Body of pancreas (tissue), 4 donors: Measurements from ENCODE around the gene RAD51D.

ENCODE experiments used
- CTCF ChIP-seq, 7 experiments: fragments of 450-650 bp in 4 of 7; fragments of 200-600 bp in 3 of 7; sonication (generic) in 3 of 7; IDR thresholded peaks; one replicate each; pipeline ENCODE4 v1.5.1; 2016 to 2019; ENCODE audit warnings: antibody characterized with exemption in 7 of 7
- POLR2A ChIP-seq, 3 donors: fragments of 450-650 bp; IDR thresholded peaks; one replicate each; pipeline ENCODE4 v1.6.1; 2016; ENCODE audit warnings: antibody characterized with exemption in 3 of 3, mild to moderate bottlenecking in 2 of 3

- TF ChIP-seq CTCF (IDR thresholded peaks at IDR 0.05) (no peak), POLR2A (IDR thresholded peaks at IDR 0.05) (no peak)
Observed at GRCh38 chr17:35053204-35053603, 66.5 kb downstream of the RAD51D start.
